Fibroblast of mammary gland (primary cell): ENCODE data around the gene S1PR2.
"Not testable (repeated sequence)": the region's sequence is repeated elsewhere in the genome, so short reads cannot be mapped to it uniquely, and the experiment has no call there.

Experiments used
- DNase-seq: peaks from one replicate; pipeline ENCODE4 v3.0.0-alpha.2; 2010; ENCODE audit warnings: low read depth
- H3K4me3 ChIP-seq: 2 replicates; pipeline ENCODE4 v1.5.1; 2011; ENCODE audit warnings: low read depth, mild to moderate bottlenecking, low read length, moderate library complexity; ENCODE audit not compliant: control insufficient read depth
- TF ChIP-seq, protein P1 (sequence below): conservative IDR thresholded peaks from 2 replicates; pipeline ENCODE4 v1.5.1; 2011; ENCODE audit warnings: low read depth, low read length, inconsistent platforms; ENCODE audit not compliant: control insufficient read depth, insufficient read depth

The S1PR2 gene

DNA sequence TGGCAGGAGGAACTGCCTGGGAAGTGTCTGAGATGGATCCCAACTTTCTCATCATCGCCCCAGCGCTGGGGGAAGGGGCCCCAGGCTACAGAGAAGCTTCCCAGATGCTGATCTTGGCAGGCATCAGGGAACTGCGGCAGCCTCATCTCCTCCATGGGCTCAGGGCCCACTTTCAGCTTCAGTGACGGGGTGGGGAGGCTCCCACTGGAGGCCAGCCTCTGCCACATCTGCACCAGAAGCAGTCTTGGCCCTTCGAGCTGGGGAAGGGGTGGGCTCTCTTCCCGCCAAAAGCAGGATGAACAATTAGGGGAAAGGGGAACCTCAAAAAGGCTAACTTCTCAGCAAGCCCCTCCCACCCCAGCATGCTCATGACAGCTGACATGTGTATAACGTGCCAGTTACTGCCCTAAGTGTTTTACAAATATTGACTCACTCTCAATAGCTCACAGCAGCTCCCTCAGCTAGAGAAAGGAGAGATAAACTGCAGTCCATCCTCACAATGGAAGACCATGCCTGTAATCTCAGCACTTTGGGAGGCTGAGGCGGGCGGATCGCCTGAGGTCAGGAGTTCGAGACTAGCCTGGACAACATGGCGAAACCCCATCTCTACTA, 7.1 kb upstream of the S1PR2 start:
- DNase-seq = peak; percentile 94
- TF ChIP-seq, protein P1, sequence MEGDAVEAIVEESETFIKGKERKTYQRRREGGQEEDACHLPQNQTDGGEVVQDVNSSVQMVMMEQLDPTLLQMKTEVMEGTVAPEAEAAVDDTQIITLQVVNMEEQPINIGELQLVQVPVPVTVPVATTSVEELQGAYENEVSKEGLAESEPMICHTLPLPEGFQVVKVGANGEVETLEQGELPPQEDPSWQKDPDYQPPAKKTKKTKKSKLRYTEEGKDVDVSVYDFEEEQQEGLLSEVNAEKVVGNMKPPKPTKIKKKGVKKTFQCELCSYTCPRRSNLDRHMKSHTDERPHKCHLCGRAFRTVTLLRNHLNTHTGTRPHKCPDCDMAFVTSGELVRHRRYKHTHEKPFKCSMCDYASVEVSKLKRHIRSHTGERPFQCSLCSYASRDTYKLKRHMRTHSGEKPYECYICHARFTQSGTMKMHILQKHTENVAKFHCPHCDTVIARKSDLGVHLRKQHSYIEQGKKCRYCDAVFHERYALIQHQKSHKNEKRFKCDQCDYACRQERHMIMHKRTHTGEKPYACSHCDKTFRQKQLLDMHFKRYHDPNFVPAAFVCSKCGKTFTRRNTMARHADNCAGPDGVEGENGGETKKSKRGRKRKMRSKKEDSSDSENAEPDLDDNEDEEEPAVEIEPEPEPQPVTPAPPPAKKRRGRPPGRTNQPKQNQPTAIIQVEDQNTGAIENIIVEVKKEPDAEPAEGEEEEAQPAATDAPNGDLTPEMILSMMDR = no peak
- H3K4me3 ChIP-seq = no peak overlapping the region

DNA sequence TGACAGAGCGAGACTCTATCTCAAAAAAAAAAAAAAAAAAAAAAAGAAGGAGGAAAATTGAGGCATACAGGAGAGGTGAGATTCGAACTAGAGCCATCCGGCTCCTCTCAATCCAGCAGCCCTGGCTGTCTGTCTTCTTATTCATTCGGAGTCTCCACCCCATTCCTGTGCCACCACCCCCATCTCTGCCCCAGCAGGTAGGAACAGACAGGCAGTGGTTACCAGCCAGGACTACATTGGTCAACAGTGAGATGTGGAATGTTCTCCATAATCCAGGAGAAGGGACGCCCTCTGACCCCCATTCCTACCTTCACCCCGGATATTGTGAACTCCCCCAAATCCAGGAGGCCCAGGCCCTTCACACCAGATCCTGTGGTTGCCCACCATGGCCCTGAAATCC, 6.6 kb upstream of the S1PR2 start:
- DNase-seq = no peak
- no peak overlapping the region for H3K4me3 ChIP-seq
- TF ChIP-seq, protein P1 = no peak

DNA sequence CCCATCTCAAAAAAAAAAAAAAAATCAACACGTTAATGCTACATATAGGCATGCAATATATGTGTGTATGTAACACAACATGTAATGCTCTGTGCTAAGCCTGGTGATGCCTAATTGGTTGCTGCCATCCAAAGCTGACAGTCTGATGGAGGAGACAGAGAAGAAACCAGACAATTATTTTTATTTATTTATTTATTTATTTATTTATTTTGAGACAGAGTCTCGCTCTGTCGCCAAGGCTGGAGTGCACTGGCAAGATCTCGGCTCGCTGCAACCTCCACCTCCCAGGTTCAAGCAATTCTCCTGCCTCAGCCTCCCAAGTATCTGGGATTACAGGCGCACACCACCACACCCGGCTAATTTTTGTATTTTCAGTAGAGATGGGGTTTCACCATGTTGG, 4.3 kb upstream of the S1PR2 start:
- H3K4me3 ChIP-seq, DNase-seq: not testable (repeated sequence)

DNA sequence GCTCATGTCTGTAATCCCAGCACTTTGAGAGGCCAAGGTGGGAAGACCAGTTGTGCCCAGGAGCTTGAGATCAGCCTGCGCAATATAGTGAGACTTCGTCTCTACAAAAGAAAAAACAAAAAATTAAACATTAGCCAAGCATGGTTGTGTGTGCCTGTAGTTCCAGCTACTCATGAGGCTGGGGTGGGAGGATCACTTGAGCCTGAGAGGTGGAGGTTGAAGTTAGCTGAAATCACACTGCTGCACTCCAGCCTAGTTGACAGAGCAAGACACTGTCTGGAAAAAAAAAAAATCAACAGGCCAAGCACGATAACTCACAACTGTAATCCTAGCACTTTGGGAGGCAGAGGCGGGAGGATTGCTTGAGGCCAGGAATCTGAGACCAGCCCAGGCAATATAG, 3.9 kb upstream of the S1PR2 start:
- DNase-seq = no peak
- no peak overlapping the region for H3K4me3 ChIP-seq
- TF ChIP-seq, protein P1 = no peak

DNA sequence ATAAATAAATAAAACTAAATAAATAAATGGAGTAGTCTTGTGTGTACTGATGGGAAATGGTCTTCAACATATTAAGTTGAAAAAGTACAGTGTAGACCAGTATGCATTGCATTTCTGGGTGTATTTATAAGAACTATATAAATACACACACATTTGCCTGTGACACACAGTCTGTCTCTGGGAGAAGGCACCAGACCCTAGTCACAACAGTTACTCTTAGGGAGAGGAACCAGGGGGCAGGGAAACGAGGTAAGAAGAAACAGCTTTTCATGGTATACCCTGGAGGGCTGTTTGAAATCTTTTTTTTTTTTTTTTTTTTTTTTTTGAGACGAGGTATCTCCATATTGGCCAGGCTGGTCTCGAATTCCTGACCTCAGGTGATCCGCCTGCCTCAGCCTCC, 2.8 kb upstream of the S1PR2 start:
- TF ChIP-seq, protein P1 = no peak
- DNase-seq = no peak
- no peak overlapping the region for H3K4me3 ChIP-seq

DNA sequence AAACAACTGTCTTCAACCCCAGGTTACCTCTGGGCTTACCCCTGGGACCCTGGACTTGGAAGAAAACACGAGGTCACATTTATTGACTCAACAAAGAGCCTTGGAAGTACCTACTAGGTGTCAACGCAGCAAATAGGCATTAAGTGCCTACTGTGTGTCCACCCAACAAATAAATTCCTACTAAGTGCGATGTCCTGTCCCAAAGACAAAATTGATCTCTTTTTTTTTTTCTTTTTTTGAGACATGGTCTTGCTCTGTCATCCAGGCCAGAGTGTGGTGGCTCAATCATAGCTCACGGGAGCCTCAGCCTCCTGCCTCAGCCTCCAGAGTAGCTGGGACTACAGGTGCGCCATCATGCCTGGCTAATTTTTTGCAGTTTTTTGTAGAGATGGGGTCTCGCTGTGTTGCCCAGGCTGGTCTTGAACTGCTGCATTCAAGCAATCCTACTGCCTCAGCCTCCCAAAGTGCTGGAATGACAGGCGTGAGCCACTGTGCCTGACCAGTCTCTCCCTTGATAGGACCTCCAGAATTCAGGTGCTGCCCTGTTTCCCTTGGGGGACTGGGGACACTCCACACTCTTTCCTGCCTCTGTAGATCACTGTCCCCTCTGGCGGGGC, 589 bp upstream of the S1PR2 start:
- H3K4me3 ChIP-seq = peak overlapping the region; percentile 82
- TF ChIP-seq, protein P1 = no peak
- no peak for DNase-seq

DNA sequence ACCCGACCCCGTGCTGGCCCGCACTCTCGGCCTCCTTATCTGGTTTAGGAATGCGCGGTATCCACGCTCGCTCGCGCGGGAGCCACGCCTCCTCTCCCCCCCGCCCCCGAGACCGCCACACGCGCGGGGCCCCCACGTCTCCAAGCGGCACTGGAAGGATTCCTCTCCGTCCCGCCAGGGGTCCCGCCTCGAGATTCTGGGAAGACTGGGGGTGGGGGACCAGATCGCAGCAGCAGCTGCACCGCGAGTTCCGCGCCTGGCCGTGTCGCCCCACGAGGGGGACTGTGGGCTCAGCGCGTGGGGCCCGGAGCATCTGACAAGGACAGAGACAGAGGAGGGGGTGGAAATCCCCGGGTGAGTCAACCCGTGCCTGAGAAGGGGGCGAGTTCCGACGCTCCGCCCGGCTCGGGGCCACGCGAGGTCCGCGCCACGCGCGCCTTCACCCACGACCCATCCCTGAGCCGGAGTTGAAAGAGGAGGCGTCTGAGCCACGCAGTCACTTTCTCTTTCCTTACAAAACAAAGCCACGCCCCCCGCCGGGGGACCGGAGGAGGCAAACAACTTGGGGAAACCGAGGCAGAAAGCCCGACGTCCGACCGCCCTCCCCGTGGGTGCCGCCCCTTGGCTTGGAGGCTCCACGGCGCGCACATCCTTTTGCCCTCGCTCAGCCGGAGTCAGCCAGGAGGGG, 814 bp downstream of the S1PR2 start:
- peak overlapping the region; percentile 82 for H3K4me3 ChIP-seq
- no peak for DNase-seq
- TF ChIP-seq, protein P1 = no peak
